Esophagus squamous epithelium (tissue), 4 donors: ENCODE results near the gene ARAP3.

Experiments
- CTCF ChIP-seq, 6 experiments: fragments of 450-650 bp in 4 of 6; fragments of 200-600 bp in 2 of 6; sonication (generic) in 2 of 6; IDR thresholded peaks; one replicate each; pipeline ENCODE4 v1.5.1; 2016 to 2019; ENCODE audit warnings: antibody characterized with exemption in 6 of 6, mild to moderate bottlenecking in 4 of 6, moderate library complexity in 4 of 6
- POLR2A ChIP-seq, 4 donors: fragments of 450-650 bp; IDR thresholded peaks; one replicate each; pipeline ENCODE4 v1.6.1; 2017; ENCODE audit warnings: antibody characterized with exemption in 4 of 4, mild to moderate bottlenecking in 4 of 4, moderate library complexity in 3 of 4

- TF ChIP-seq CTCF (IDR thresholded peaks at IDR 0.05) (no peak), POLR2A (IDR thresholded peaks at IDR 0.05) (no peak)
These were observed 12.4 kb upstream of the ARAP3 start for GRCh38 chr5:141694479-141694878.
